IMR-90 (cell line): ENCODE results near the gene RNGTT. TPM values are rescaled to one million over a fixed set of nuclear protein-coding genes. Genes with fewer than 3 reads are reported as not detected.

Source experiments
- ATAC-seq: fragments of 200-7000 bp; cut with Tn5 transposase; 2 replicates; pipeline ENCODE4 v1.9.1; 2020; ENCODE audit warnings: low read depth, mild to moderate bottlenecking, moderate library complexity
- BruUV-seq: library from RNA; stranded (reverse); fragments of 400-500 nt; replicated peaks from 2 replicates; lab custom pipeline; 2021; lab: Mats Ljungman, UMichigan
- CTCF ChIA-PET: fragments of 300-600 bp; formaldehyde crosslinking; extraction: SDS; loops from one replicate; lab custom pipeline; 2021; ENCODE audit warnings: antibody characterized with exemption; lab: Yijun Ruan, JAX
- POLR2A ChIA-PET: fragments of 300-600 bp; sonication (Branson Sonifier 250); formaldehyde crosslinking; loops from one replicate; lab custom pipeline; 2022; ENCODE audit warnings: antibody characterized with exemption; ENCODE audit not compliant: unreplicated experiment; lab: Charles Lee
- DNase-seq: peaks from one replicate; pipeline ENCODE4 v3.0.0; 2013
- H2AFZ ChIP-seq: replicated peaks from 2 replicates; pipeline ENCODE3; 2013; ENCODE audit warnings: low read length, mild to moderate bottlenecking; ENCODE audit not compliant: poor library complexity
- H2AK5ac ChIP-seq: 2 replicates; pipeline ENCODE4 v1.6.1; 2013; ENCODE audit warnings: low read depth, low read length, inconsistent platforms
- H2AK9ac ChIP-seq: replicated peaks from 2 replicates; pipeline ENCODE3; 2013; ENCODE audit warnings: mild to moderate bottlenecking, low read depth, low read length, moderate library complexity; ENCODE audit not compliant: poor library complexity
- H2BK120ac ChIP-seq: 2 replicates; pipeline ENCODE4 v1.6.1; 2013; ENCODE audit warnings: low read depth, low read length, inconsistent platforms
- H2BK15ac ChIP-seq: 3 replicates; pipeline ENCODE4 v1.6.1; 2013; ENCODE audit warnings: low read depth, low read length, inconsistent platforms
- H2BK20ac ChIP-seq: 2 replicates; pipeline ENCODE4 v1.6.1; 2013; ENCODE audit warnings: low read depth, mild to moderate bottlenecking, inconsistent platforms, low read length, moderate library complexity
- H2BK5ac ChIP-seq: 2 replicates; pipeline ENCODE4 v1.6.1; 2013; ENCODE audit warnings: mild to moderate bottlenecking, low read depth, low read length, inconsistent platforms; ENCODE audit not compliant: poor library complexity, severe bottlenecking
- H3K14ac ChIP-seq: replicated peaks from 2 replicates; pipeline ENCODE4 v1.6.1; 2013; ENCODE audit warnings: low read depth, low read length, inconsistent platforms
- H3K18ac ChIP-seq: 2 replicates; pipeline ENCODE4 v1.6.1; 2013; ENCODE audit warnings: low read depth, low read length, control low read depth
- H3K23ac ChIP-seq: 2 replicates; pipeline ENCODE4 v1.6.1; 2013; ENCODE audit warnings: low read depth, low read length, inconsistent platforms
- H3K27ac ChIP-seq: 2 replicates; pipeline ENCODE4 v1.5.1; 2013; ENCODE audit warnings: mild to moderate bottlenecking, control low read depth, low read length; ENCODE audit not compliant: insufficient read depth
- H3K27me3 ChIP-seq: 2 replicates; pipeline ENCODE4 v1.6.1; 2013; ENCODE audit warnings: low read length; ENCODE audit not compliant: control insufficient read depth, insufficient read depth
- H3K36me3 ChIP-seq: 2 replicates; pipeline ENCODE4 v1.6.1; 2013; ENCODE audit warnings: low read length, mixed read lengths; ENCODE audit not compliant: control insufficient read depth, insufficient read depth
- H3K4ac ChIP-seq: 2 replicates; pipeline ENCODE4 v1.6.1; 2013; ENCODE audit warnings: low read depth, low read length, inconsistent platforms
- H3K4me1 ChIP-seq: 2 replicates; pipeline ENCODE4 v1.6.1; 2013; ENCODE audit warnings: low read length, mixed read lengths; ENCODE audit not compliant: control insufficient read depth, insufficient read depth
- H3K4me2 ChIP-seq: 2 replicates; pipeline ENCODE4 v1.6.1; 2013; ENCODE audit warnings: low read depth, mild to moderate bottlenecking, control low read depth, low read length, moderate library complexity
- H3K4me3 ChIP-seq: 2 replicates; pipeline ENCODE4 v1.5.1; 2013; ENCODE audit warnings: low read depth, mild to moderate bottlenecking, control low read depth, low read length, moderate library complexity; ENCODE audit not compliant: insufficient read depth
- H3K56ac ChIP-seq: 2 replicates; pipeline ENCODE4 v1.6.1; 2013; ENCODE audit warnings: low read length, inconsistent platforms; ENCODE audit not compliant: insufficient read depth; ENCODE audit errors: extremely low read depth
- H3K79me1 ChIP-seq, 2 experiments: 2 replicates each; pipeline ENCODE4 v1.6.1; 2013; ENCODE audit warnings: low read length in 2 of 2, inconsistent platforms in 1 of 2, low read depth in 1 of 2
- H3K9ac ChIP-seq: 2 replicates; pipeline ENCODE4 v1.6.1; 2013; ENCODE audit warnings: low read depth, low read length, control low read depth
- H3K9me1 ChIP-seq: 2 replicates; pipeline ENCODE4 v1.6.1; 2013; ENCODE audit warnings: low read length, inconsistent platforms; ENCODE audit not compliant: insufficient read depth
- H3K9me3 ChIP-seq: 2 replicates; pipeline ENCODE4 v1.6.1; 2013; ENCODE audit warnings: low read length; ENCODE audit not compliant: control insufficient read depth, insufficient read depth
- H4K20me1 ChIP-seq: 2 replicates; pipeline ENCODE4 v1.6.1; 2013; ENCODE audit warnings: low read length, inconsistent platforms; ENCODE audit not compliant: insufficient read depth
- H4K5ac ChIP-seq: 2 replicates; pipeline ENCODE4 v1.6.1; 2013; ENCODE audit warnings: mild to moderate bottlenecking, low read depth, low read length, control low read depth
- H4K8ac ChIP-seq, 2 experiments: 2 replicates each; pipeline ENCODE4 v1.6.1; 2013; ENCODE audit warnings: low read depth in 2 of 2, low read length in 2 of 2, control low read depth in 1 of 2, inconsistent platforms in 1 of 2
- H4K91ac ChIP-seq: 2 replicates; pipeline ENCODE4 v1.6.1; 2013; ENCODE audit warnings: low read depth, low read length, inconsistent platforms; ENCODE audit not compliant: insufficient read depth
- BHLHE40 ChIP-seq: fragments of 150-350 bp; IDR thresholded peaks from 2 replicates; pipeline ENCODE4 v1.6.1; 2016; ENCODE audit warnings: mild to moderate bottlenecking, low read depth, low read length
- CEBPB ChIP-seq: IDR thresholded peaks from 2 replicates; pipeline ENCODE4 v1.6.1; 2012; ENCODE audit warnings: low read depth, low read length, improper control_type of control experiment
- CHD1 ChIP-seq: IDR thresholded peaks from 2 replicates; pipeline ENCODE4 v1.6.1; 2012; ENCODE audit warnings: low read depth, low read length, improper control_type of control experiment
- CTCF ChIP-seq: conservative IDR thresholded peaks from 2 replicates; pipeline ENCODE4 v1.5.1; 2012; ENCODE audit warnings: mild to moderate bottlenecking, low read depth, low read length, improper control_type of control experiment
- FOS ChIP-seq: fragments of 150-350 bp; IDR thresholded peaks from 2 replicates; pipeline ENCODE4 v1.6.1; 2016; ENCODE audit warnings: low read depth, low read length
- MAFK ChIP-seq: IDR thresholded peaks from 2 replicates; pipeline ENCODE4 v1.6.1; 2012; ENCODE audit warnings: low read depth, low read length, improper control_type of control experiment
- MAZ ChIP-seq: IDR thresholded peaks from 2 replicates; pipeline ENCODE4 v1.6.1; 2012; ENCODE audit warnings: low read depth, mild to moderate bottlenecking, low read length, improper control_type of control experiment, moderate library complexity, borderline replicate concordance
- MXI1 ChIP-seq: IDR thresholded peaks from 2 replicates; pipeline ENCODE4 v1.6.1; 2012; ENCODE audit warnings: low read depth, mild to moderate bottlenecking, low read length, moderate library complexity, borderline replicate concordance
- NFE2L2 ChIP-seq: fragments of 150-350 bp; IDR thresholded peaks from 2 replicates; pipeline ENCODE4 v1.6.1; 2016; ENCODE audit warnings: low read depth, mild to moderate bottlenecking, low read length
- POLR2A ChIP-seq: IDR thresholded peaks from 2 replicates; pipeline ENCODE4 v1.6.1; 2012; ENCODE audit warnings: mild to moderate bottlenecking, low read depth, low read length
- RAD21 ChIP-seq: IDR thresholded peaks from 2 replicates; pipeline ENCODE4 v1.6.1; 2012; ENCODE audit warnings: low read length, improper control_type of control experiment
- RCOR1 ChIP-seq: IDR thresholded peaks from 2 replicates; pipeline ENCODE4 v1.6.1; 2012; ENCODE audit warnings: mild to moderate bottlenecking, low read length, improper control_type of control experiment; ENCODE audit not compliant: insufficient replicate concordance
- RFX5 ChIP-seq: IDR thresholded peaks from 2 replicates; pipeline ENCODE4 v1.8.0; 2012; ENCODE audit warnings: low read depth, mild to moderate bottlenecking, low read length, moderate library complexity
- SMC3 ChIP-seq: fragments of 150-350 bp; IDR thresholded peaks from 2 replicates; pipeline ENCODE4 v1.6.1; 2016; ENCODE audit warnings: low read depth, mild to moderate bottlenecking, antibody characterized with exemption, low read length, moderate library complexity
- WGBS, 2 experiments: methylation state at CpG; one replicate each; pipeline versions ENCODE4 v1.1.5 to v1.1.7; 2013; ENCODE audit warnings: missing lambda C conversion rate in 2 of 2; ENCODE audit not compliant: insufficient read length in 1 of 2; ENCODE audit errors: extremely low coverage in 2 of 2; 5-methylcytosine and 5-hydroxymethylcytosine counted together
- dilution Hi-C: fragments of 300-500 bp; cut with HindIII; formaldehyde crosslinking; loops from one replicate; pipeline ENCODE4 v1.14.3; 2018; ENCODE audit warnings: low sequenced_read_pairs; ENCODE audit not compliant: unreplicated experiment
- in situ Hi-C: fragments of 300-500 bp; cut with MboI; formaldehyde crosslinking; loops from 3 replicates; pipeline ENCODE4 v1.14.3; 2019; ENCODE audit warnings: low sequenced_read_pairs, inconsistent platforms, mixed read lengths
- intact Hi-C: fragments of 100-400 bp; cut with micrococcal nuclease; formaldehyde crosslinking; loops from 2 replicates; pipeline ENCODE4 v1.10.0; 2022
- polyA plus RNA-seq, 3 experiments: library from polyadenylated mRNA; depleted of rRNA; stranded (reverse); fragments of >200 nt; gene quantifications; 2 replicates each; pipeline ENCODE4 v1.2.3, GENCODE V29; 2012; ENCODE audit warnings: low replicate concordance in 1 of 3
- total RNA-seq: library from RNA; depleted of rRNA; stranded (reverse); fragments of >200 nt; gene quantifications from 2 replicates; pipeline ENCODE4 v1.2.3, GENCODE V29; 2012
- TF ChIP-seq, protein P1 (sequence below): fragments of 150-350 bp; IDR thresholded peaks from 2 replicates; pipeline ENCODE4 v1.6.1; 2016; ENCODE audit warnings: low read depth, mild to moderate bottlenecking, low read length, moderate library complexity, borderline replicate concordance
- TF ChIP-seq, protein P2 (sequence below): fragments of 150-350 bp; IDR thresholded peaks from 2 replicates; pipeline ENCODE4 v1.6.1; 2017; ENCODE audit warnings: mild to moderate bottlenecking, antibody characterized with exemption, low read length, low read depth

RNGTT gene
- total and polyA plus RNA-seq, 2 of the 4 experiments (the other 2 are of a cell fraction): 5.4 to 21.7 TPM

DNA sequence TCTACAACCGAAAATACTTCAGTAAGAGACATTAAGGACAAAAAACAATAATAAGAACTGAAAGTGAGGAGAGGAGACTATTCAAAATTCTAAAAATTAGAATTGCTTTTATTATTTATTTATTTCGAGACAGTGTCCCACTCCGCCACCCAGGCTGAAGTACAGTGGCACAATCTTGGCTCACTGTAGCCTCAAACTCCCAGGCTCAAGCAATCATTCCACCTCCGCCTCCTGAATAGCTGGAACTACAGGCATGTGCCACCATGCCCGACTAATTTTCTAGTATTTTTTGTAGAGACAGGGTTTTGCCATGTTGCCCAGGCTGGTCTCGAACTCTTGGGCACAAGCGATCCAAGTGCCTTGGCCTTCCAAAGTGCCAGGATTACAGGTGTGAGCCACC, 123.1 kb downstream of the RNGTT start:
- H2BK5ac ChIP-seq: no peak overlapping the region
- POLR2A ChIA-PET: no interaction called here
- no peaks in the 10 kb centered on the region for H4K20me1 ChIP-seq
- 93% methylated on average over 2 of the region's 7 CpGs; no CpG with 5 or more reads in 1 of the 2 experiments for WGBS, 2 experiments
- H3K27ac ChIP-seq: no peak overlapping the region
- dilution Hi-C loops (no loop called here), intact Hi-C loops (no loop called here), in situ Hi-C loops (no loop called here)
- no peak overlapping the region for H3K4me3 ChIP-seq
- H3K27me3 ChIP-seq: no peaks in the 10 kb centered on the region
- H3K9me1 ChIP-seq: peaks cover 3% of the 10 kb centered on the region; the same call in 1 of the 2 replicates
- peaks cover 7 to 11% of the 10 kb centered on the region in 2 experiments; a peak in 2 of 4 replicates for H3K79me1 ChIP-seq
- ATAC-seq (no peak), DNase-seq (no peak)
- H3K56ac ChIP-seq: no peak overlapping the region
- CTCF ChIA-PET: no interaction called here
- no peak for TF ChIP-seq BHLHE40
- no peak for TF ChIP-seq MAZ
- no peak for TF ChIP-seq MAFK
- no peak for TF ChIP-seq CHD1
- no peak for TF ChIP-seq RFX5
- no peak for TF ChIP-seq MXI1
- TF ChIP-seq FOS: no peak
- TF ChIP-seq POLR2A: no peak
- TF ChIP-seq NFE2L2: no peak
- TF ChIP-seq RCOR1: no peak
- TF ChIP-seq, protein P1, sequence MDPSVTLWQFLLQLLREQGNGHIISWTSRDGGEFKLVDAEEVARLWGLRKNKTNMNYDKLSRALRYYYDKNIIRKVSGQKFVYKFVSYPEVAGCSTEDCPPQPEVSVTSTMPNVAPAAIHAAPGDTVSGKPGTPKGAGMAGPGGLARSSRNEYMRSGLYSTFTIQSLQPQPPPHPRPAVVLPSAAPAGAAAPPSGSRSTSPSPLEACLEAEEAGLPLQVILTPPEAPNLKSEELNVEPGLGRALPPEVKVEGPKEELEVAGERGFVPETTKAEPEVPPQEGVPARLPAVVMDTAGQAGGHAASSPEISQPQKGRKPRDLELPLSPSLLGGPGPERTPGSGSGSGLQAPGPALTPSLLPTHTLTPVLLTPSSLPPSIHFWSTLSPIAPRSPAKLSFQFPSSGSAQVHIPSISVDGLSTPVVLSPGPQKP: no peak
- TF ChIP-seq CEBPB: no peak
- TF ChIP-seq CTCF: no peak
- no peak for TF ChIP-seq SMC3
- TF ChIP-seq RAD21: no peak
- TF ChIP-seq, protein P2, sequence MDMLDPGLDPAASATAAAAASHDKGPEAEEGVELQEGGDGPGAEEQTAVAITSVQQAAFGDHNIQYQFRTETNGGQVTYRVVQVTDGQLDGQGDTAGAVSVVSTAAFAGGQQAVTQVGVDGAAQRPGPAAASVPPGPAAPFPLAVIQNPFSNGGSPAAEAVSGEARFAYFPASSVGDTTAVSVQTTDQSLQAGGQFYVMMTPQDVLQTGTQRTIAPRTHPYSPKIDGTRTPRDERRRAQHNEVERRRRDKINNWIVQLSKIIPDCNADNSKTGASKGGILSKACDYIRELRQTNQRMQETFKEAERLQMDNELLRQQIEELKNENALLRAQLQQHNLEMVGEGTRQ: no peak
- H4K5ac ChIP-seq: no peak overlapping the region
- H2BK20ac ChIP-seq: no peak overlapping the region
- H2AK5ac ChIP-seq: no peak overlapping the region
- H3K36me3 ChIP-seq: 0 out of 2 replicates have a peak, but pooled peaks cover 1% of the 10 kb centered on the region
- no peak overlapping the region for H2AK9ac ChIP-seq
- H3K9me3 ChIP-seq: peaks cover 7% of the 10 kb centered on the region; the same call in 1 of the 2 replicates
- no peak overlapping the region for H3K4ac ChIP-seq
- H2AFZ ChIP-seq: no peak overlapping the region
- H4K91ac ChIP-seq: no peak overlapping the region
- H3K4me2 ChIP-seq: no peak overlapping the region
- peaks cover 3% of the 10 kb centered on the region for H3K4me1 ChIP-seq
- H4K8ac ChIP-seq: no peak overlapping the region
- no peak overlapping the region for H2BK120ac ChIP-seq
- H3K23ac ChIP-seq: no peak overlapping the region
- no peak overlapping the region for H3K9ac ChIP-seq
- no TSS peak for BruUV-seq
- H2BK15ac ChIP-seq: no peak overlapping the region
- no peak overlapping the region for H3K14ac ChIP-seq
- no peak overlapping the region for H3K18ac ChIP-seq
